NOMO-1 treated with DMSO at 0.1 percent for 48 hours (cell line): ENCODE data around the gene NRXN3.

Experiments used
- DNase-seq: peaks from one replicate; lab custom pipeline; 2025; ENCODE audit not compliant: unreplicated experiment; lab: John Stamatoyannopoulos, UW

The NRXN3 gene

DNA sequence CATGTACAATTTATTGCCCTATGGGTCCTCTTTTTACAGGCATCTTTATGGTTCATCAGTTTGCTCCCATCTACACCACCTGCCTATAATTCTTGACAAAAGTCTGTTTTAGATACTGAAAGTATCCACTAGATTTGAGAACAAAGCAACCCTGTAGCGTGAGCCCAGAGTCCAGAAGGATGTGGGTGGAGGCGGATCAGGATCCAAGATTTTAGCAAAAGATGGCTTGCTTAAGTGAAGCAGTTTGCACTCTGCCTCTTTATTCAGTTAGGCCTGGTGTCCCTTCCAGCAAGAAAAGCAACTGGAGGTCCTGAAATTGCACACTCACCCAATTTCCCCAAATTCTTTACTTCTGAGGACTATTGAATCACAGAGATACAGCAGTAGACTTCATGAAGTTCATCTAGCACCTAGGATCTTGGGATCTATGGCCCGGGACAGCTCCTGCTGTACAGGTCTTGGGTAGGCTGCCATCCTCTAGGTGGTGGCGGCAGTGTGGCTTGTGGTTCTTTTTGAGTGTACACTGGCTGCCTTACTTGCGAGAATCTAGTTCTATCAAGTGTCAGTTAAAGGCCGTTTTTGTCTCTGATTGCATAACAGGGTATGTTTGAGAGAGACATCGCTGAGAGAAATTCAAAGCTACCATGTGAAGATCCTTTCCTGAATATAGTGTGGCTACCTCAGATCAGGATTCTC, 873.2 kb downstream of the NRXN3 start:
- DNase-seq = peak; percentile 48

DNA sequence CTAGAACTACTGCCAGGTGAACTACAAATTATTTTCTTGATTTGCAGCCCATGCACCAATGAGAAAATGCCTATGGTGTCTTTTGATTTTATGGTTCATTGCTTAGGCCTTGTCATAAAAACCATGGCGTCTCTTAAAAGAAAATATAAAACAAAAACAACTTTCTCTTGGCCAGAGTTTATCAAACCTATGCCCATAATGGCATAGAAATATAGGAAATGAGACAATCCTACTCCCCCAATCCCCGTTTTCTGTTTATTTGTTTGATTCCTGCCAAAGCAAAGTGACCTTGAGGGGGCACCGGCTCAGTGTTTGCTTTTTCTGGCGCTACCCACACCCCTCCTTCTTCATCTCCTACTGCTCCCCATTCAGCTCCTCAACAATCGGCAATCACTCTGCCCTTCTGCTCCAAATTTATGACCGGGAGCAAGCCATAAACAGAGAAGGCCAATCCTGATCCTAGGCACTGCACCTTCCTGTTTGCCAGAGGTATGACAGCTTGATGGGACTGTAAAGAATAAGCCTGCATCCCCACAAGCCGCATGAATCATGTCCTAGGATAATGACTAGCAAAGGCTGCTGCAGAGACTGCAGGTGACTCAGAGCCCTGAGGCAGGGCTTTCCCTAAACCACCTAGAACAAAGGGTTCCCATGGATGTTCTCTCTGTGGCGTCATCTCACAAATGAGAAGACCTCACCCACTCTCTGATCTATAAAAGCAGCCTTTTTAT, 874.9 kb downstream of the NRXN3 start:
- DNase-seq = no peak

DNA sequence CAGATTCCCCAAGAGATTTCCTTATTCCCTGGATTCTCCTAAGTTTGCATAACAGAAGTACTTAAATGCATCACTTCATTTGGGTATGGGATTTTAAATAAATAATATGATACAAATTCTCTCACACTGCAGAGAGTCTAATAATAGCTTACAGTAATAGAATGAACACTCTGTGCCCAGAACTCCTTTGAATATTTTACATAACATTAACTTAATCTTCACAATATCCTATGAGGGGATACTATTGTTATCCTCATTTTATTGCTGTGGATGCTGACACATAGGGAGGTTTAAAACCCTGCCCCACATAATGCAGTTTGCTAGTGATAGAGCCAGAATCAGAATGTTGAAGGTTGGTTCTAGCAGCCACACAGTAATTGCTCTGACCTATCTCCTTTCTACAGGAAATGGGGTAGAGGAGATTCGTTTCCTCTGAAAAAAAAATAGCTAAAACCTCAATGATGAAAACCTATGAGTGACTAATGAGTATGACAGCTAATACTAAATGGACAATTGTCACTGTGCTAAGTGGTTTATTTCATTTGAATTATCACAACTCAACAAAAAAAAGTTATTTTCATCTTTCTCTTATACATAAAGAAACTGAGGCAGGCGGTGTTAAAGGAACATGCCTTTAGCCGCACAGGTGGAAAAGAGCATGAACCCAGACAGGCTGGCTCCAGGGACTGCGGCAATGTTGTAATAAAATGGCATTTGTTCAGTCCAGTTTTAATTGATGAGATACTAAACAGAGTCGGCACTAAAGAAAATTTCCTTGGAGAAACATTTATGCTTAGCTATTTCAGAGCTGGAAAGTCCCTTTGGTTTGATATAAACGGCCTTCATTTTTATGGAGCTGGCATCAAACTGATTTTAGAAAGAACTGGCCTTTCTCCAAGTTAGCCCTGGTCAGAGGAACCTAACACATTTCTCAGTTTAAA, 880.9 kb downstream of the NRXN3 start:
- DNase-seq = peak; percentile 62

DNA sequence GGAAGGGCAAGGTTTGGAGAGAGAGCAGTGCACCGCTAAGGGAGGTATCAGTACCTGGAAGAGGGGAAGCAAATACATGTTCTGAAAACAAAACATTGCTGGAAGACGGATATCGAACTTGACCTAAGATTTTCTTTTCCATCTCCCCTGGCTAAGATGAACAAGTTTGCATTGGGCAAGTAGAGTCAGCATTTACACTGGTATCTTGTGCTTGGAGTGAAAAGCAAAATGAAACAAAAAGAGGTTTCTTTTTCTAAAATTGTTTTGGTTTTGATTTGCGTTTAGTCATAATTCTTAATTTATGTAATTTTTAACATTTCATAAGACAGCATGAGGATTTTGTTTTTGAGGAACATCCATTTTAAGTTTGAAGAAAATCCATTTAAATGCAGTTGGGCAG, 881.6 kb downstream of the NRXN3 start:
- DNase-seq = no peak

DNA sequence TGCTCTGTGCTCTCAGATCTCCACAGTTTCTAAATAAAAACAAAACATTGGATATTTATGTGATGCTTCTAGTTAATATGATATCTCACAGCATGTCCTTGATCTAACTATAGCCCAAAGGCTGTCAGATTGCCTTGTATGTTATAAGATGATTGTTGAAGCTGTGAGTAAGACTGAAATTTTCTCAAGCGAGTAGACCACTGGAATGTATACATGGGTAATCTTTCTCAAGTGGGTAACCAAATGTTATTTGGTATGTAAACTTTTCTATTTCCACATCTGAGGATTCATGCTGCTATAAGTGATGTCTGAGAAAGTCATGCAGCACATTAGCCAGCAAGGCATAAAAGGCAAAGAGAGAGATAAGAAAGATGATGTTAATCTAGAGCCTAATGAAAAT, 886.7 kb downstream of the NRXN3 start:
- no peak for DNase-seq

DNA sequence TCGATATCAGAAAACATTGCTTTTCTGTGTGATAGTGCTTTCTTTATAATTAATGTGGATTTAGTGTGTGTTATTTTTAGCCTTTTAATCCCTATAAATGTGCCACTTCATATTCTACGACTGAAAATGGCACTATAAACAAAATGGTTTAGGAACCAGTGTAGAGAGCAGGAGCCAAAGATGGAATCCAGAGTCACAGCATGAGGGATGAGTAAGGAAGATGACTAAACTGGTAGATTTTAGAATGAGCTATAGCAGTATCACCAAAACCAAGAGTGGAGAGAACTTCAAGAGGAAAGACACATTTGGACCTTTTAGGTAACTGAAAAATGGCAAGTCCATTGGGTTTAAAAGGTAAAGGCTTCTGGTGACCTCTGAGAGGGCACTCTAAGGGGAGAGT, 887.2 kb downstream of the NRXN3 start:
- DNase-seq = no peak

DNA sequence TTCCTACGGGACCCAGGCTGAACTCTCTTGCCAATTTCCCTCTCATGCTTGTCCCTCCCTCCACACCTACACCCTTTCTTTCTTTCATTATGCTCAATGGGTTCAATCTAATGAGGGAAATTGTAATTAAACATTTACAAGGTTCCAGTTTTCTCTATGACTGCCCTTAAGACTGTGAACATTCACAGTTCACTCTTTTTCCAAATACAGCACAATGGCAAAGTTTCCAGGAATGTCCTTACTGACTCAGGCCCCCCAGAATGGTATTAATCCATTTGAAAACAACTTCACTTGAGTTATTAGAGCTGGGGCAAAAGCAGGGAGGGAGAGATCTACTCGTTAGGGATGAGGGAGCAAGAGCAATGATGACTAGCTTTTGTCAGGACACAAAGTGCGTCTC, 892.1 kb downstream of the NRXN3 start:
- no peak for DNase-seq

DNA sequence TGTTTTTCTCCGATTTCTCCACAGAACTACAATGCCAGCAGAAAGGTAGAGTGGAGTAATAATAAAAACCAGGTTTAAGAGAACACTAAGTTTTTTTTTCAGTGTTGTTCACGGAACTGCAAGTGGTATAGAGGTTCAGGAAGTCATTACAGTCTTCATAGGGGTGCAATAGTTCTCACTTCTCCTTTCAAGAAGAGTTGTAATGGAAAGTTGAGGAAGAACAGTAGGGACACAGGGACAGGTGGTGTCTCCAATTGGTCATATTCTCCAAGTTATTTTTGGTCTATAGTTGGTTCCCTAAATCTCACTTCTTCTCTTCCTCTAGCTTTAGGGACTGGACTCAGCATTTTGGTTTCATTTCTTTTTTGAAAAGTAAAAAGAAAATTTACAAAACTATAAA, 894.0 kb downstream of the NRXN3 start:
- peak; percentile 51 for DNase-seq

DNA sequence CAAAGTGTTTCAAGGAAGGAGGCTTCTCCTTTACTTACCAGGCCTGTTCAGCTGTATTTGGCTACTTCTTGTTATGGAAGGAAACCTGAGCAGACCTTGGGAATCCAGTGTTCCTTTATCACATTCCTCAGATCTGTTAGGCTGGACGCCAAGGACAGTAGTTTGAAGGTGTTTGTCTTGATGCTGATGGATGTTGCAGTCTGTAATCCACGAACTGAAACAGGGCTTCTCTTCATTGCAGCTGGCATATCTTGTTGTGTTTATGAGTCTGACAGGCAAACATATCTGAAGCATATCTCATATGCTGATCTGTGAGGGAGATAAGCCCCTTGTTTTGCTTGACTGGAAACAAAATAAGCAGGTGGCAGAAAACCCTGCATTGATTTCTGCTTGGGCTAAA, 904.3 kb downstream of the NRXN3 start:
- DNase-seq = no peak

DNA sequence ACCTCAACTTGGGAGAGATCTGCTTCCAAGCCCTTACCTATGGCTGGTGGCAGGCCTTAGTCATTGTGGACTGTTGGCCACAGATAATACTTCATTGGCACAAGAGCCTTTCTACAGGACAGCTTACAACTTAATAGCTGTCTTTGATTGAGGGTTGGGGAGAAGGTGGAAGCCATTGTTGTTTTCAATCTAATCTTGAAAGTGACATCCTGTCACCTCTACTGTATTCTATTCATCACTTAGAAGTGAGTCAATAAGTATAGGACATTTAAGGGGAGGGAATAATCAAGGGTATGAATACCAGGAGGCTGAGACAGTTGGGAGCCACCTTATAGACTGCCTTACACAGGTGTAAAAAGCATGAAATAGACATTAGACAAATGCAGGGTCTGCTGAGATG, 906.3 kb downstream of the NRXN3 start:
- no peak for DNase-seq

DNA sequence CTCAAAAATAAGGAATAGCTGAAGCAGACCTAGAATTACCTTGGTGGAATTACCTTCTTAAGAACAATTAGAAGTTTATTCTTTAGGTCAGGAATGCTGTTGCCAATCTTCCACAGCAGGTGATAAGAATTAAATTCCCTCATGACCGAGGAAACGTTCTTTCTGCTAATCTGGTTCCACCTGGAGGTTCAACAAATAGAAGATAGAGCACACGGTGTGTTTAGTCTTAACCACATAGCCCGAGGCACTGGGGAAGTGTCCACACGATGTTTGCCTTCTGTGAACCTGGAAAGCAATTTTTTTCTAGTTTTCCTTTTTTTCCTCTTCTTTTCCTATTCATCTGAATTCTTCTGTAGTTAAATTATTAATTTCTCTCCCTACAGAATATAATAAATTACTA, 906.9 kb downstream of the NRXN3 start:
- DNase-seq = no peak

DNA sequence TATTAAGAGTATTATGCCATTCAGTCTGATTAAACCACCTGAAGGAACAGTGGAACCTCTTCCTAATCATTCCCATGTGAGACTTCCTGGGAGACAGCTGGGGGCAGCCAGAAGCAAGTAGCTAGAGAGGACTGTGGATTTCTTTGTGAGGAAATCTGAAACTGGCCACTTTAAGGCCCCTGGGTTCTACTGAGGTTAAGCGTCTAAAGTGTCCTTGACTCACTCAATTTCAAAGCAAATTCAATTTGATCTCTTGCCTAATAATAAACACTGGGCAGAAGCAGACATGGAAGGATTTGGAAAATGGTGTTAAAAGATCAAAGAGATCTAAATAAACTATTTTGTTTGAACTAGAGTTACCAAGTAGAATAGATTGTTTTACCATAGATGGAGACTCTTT, 909.9 kb downstream of the NRXN3 start:
- DNase-seq = no peak

DNA sequence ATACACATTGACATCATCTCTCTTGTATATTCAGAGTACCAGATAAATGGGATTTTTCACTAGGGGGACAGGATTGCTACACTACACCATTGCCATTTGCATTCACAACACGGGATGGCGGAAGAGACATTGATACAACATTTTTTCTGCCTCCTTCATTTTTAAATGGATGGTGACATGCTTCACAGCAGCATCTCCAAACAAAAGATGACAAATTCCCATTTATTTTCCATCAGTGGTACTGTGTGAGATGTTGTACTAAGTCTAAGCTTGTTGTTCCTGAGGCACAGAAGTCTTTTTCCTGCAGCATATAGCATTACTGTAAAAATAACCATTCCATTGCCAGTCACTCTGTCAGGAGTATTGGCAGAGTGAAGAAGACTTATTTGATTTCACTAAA, 912.7 kb downstream of the NRXN3 start:
- DNase-seq = no peak

DNA sequence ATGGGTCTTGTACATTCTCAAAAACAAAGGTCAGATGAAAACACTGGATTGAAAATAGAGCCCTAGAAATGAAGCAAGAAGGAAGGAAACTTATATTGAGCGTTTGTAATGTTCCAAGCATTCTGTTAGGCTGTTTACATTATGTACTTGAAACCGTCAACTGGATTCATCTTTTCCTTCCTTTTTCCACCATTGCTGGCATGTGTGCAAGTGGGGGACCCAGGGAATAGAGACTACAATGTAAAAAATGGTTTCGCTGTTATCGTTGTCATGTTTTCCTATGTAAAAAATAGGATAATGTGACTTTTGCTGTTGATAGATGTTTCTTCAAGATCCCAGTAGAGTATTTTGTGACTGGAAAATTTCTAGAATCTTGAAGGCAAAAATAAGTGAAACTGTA, 913.2 kb downstream of the NRXN3 start:
- no peak for DNase-seq

DNA sequence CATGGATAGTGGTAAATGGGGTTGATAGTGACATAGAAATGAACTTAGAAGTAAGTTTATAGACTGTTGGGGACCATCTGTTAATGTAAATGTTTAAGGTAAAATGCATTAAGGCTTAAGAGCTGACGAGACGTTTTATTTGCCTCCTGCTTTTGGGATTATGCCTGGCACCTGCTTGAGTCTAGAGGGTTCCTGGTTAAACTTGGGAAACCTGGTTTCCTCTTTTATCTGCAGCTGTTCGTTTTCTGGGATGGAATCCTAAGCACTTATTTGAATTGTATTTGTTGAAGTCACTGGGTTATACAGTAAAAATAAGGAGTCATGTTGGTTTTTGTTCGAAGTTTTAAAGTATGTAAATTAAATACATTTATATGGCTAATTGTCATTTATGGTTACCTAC, 914.7 kb downstream of the NRXN3 start:
- DNase-seq = no peak

DNA sequence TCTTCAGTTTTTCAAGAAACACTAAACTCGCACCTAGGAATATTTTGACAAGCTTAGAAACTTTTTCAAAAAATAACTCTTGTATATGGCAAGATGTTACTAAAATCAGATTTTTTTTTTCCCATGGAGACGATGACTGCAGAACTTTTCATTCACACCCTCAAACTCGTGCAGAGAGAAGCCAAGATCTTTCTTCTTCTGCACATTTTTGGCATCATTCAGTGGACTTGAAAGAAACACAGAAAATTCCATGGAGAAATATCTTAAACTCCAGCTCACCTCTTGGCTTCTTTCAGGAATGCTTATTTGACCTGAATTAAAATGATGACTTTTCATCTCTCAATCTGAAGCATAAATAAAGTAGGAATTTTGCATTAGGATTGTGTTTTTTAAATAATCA, 919.4 kb downstream of the NRXN3 start:
- no peak for DNase-seq

DNA sequence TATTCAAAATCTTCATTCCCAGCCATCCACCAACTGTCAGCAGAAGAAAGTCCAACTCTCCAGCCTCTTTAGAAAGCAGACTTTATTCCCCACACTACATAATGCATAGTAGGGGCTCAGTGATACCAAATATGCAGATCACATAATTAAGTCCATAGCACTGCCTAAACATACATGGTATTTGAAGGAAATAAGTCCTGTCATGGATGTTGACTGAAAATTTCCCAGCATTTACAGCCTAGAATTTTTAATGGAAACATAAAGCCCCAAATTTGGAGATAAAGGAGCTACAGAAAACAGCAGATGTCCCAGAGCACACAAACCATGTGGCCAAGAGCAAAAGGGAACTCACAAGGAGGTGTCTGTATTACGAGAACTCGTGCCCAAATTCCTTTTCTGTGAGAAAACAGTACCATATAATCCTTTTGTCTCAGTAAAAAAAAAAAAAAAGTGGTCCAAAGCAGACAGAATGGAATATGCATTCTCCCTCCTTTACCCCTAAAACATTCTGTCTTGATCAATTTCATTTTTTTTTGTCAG, 920.5 kb downstream of the NRXN3 start:
- no peak for DNase-seq

DNA sequence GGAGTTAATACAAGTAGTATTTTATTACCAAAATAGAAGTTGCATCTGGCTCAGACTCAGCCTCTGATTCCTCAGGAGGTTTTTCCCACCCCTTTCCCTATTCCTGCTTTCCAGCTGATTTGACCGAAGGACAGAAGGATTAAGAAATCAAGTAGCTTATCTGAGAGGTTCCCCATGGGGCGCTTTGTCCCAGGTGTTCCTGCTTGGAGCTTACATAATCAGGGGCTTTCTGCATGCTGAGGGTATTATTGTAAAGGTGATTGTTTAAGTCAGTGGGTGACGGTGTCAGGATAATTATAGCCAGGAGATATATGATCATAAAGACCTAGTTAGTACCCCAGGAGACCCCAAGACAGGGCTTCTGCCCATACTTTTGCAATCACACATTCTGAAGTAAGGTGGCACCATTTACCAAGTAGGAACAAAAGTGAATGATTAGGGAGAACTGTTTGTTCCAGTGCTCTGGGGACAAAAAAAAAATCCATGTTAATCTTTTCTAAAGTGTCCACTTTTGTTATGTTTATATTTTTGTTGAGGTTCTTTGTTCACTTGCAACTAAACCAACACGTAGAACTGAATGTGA, 921.3 kb downstream of the NRXN3 start:
- DNase-seq = no peak

DNA sequence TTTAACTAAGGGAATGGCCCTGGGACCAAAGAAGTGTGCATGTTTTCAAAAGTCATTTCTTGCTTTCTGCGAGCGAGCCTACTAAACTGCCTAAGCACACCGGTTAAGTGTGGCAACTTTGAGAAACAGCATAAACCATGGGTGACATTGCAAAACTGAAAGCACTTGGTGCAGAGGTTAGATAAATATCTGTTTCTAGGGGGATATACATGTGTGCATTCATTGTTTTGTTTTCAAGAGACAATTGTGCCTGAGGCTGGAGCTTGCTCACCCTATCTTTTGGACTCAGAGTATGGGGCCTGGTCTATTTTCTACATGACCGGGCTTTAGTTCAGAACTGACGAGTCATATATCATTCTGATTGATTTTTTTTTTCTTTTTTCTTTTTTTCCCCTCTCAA, 923.4 kb downstream of the NRXN3 start:
- DNase-seq = no peak

DNA sequence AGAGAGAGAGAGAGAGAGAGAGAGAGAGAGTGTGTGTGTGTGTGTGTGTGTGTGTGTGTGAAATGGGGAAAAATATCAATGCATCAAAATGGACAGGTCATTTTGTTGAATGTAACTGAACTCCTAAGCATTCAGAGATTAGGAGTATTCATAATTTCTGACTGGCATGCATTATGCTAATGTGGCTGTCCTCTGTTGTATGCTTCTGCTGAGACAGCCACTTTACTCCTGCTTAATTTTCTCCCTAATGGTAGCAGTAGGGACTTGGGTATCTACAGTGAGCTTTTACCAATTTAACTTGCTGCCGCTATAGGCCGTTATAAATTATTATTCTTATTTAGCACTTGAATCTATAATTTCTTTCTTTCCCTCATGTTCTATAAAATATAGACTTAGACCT, 924.8 kb downstream of the NRXN3 start:
- no peak for DNase-seq

DNA sequence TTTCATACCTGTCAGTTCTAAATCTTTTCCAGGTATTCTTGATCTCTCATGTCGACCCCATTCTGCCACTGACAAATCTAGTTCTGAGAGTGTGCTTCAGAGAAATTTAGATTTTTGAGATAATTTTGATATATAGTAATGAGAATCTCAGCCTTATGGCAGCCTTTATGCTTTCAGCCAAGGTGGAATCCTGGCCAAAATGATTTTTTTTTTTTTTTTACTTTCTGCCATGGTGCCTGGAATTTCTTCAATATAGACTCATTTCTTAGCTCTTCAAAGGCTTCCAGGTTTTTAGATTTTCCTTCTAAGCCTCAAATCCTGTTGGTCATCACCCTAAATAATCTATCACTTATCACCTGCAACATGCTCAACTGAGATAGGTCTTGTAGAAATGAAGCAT, 926.6 kb downstream of the NRXN3 start:
- DNase-seq = no peak
